Adipocyte (in vitro differentiated cells): ENCODE measurements around the gene DNAI1.
A peak's percentile ranks its signal among the peaks of the same experiment; 100 is the strongest.

ENCODE experiments used
- DNase-seq: peaks from one replicate; pipeline ENCODE4 v3.0.0-alpha.2; 2015; ENCODE audit warnings: low read depth
- H3K27me3 ChIP-seq: replicated peaks from 2 replicates; pipeline ENCODE4 v1.7.0; 2013; ENCODE audit warnings: mild to moderate bottlenecking, low read length, moderate library complexity; ENCODE audit not compliant: control insufficient read depth, insufficient read depth
- H3K36me3 ChIP-seq: 2 replicates; pipeline ENCODE4 v1.7.0; 2013; ENCODE audit warnings: low read length, mild to moderate bottlenecking, moderate library complexity; ENCODE audit not compliant: control insufficient read depth, insufficient read depth, severe bottlenecking
- H3K4me1 ChIP-seq: 2 replicates; pipeline ENCODE4 v1.7.0; 2013; ENCODE audit warnings: mild to moderate bottlenecking, low read length, moderate library complexity; ENCODE audit not compliant: control insufficient read depth, insufficient read depth
- H3K4me3 ChIP-seq: 2 replicates; pipeline ENCODE4 v1.7.0; 2013; ENCODE audit warnings: mild to moderate bottlenecking, low read length, moderate library complexity
- H3K9ac ChIP-seq: 2 replicates; pipeline ENCODE4 v1.7.0; 2013; ENCODE audit warnings: mild to moderate bottlenecking, low read length, moderate library complexity
- H3K9me3 ChIP-seq: 2 replicates; pipeline ENCODE4 v1.7.0; 2013; ENCODE audit warnings: mild to moderate bottlenecking, low read length, moderate library complexity; ENCODE audit not compliant: control insufficient read depth

Gene DNAI1

GRCh38 chr9:34458013-34458958 lies at the start of gene DNAI1, which contains the start of gene FAM219A:
Gene DNAI1 (plus strand): TSS chr9:34458805. CDS start chr9:34459006, 201 bp downstream.
Gene FAM219A (minus strand): TSS chr9:34458570. CDS start chr9:34458263, 307 bp downstream.
- Histone ChIP-seq H3K4me3 (peak within 1 kb of the TSS; percentile 93), H3K27me3 (no peaks in the 10 kb centered on the region), H3K4me1 (peaks cover 41% of the 10 kb centered on the region), H3K9me3 (no peaks in the 10 kb centered on the region), H3K36me3 (no peaks in the 10 kb centered on the region), H3K9ac (peak within 1 kb of the TSS; percentile 92)
- peak; percentile 100 for DNase-seq

- peaks cover under 1% of the 10 kb centered on the region for H3K4me1 ChIP-seq
- peaks cover 15% of the 10 kb centered on the region for H3K36me3 ChIP-seq
- no peaks in the 10 kb centered on the region for H3K27me3 ChIP-seq
- H3K9ac ChIP-seq: no peak overlapping the region
- no peak for DNase-seq
- H3K4me3 ChIP-seq: no peak overlapping the region
- no peaks in the 10 kb centered on the region for H3K9me3 ChIP-seq
Measured at GRCh38 chr9:34409154-34409553, 49.5 kb upstream of the DNAI1 start.

- DNase-seq: no peak
- Histone ChIP-seq H3K4me3 (no peak overlapping the region), H3K4me1 (no peaks in the 10 kb centered on the region), H3K36me3 (peaks cover 3% of the 10 kb centered on the region), H3K9me3 (no peaks in the 10 kb centered on the region), H3K9ac (no peak overlapping the region), H3K27me3 (no peaks in the 10 kb centered on the region)
Measured at GRCh38 chr9:34412336-34412735, 46.3 kb upstream of the DNAI1 start.

- no peaks in the 10 kb centered on the region for H3K9me3 ChIP-seq
- H3K36me3 ChIP-seq: peaks cover 8% of the 10 kb centered on the region
- H3K4me3 ChIP-seq: no peak overlapping the region
- H3K4me1 ChIP-seq: no peaks in the 10 kb centered on the region
- peak; percentile 64 for DNase-seq
- H3K9ac ChIP-seq: no peak overlapping the region
- no peaks in the 10 kb centered on the region for H3K27me3 ChIP-seq
Measured at GRCh38 chr9:34413231-34413852, 45.3 kb upstream of the DNAI1 start.

- Histone ChIP-seq H3K4me1 (no peaks in the 10 kb centered on the region), H3K27me3 (no peaks in the 10 kb centered on the region), H3K4me3 (no peak overlapping the region), H3K36me3 (peaks cover 22% of the 10 kb centered on the region), H3K9me3 (no peaks in the 10 kb centered on the region), H3K9ac (no peak overlapping the region)
- DNase-seq: no peak
Measured at GRCh38 chr9:34417734-34418133, 40.9 kb upstream of the DNAI1 start.

- Histone ChIP-seq H3K9ac (no peak overlapping the region), H3K27me3 (no peaks in the 10 kb centered on the region), H3K9me3 (no peaks in the 10 kb centered on the region), H3K36me3 (peaks cover 22% of the 10 kb centered on the region), H3K4me3 (no peak overlapping the region), H3K4me1 (no peaks in the 10 kb centered on the region)
- DNase-seq: no peak
Measured at GRCh38 chr9:34419716-34420504, 38.7 kb upstream of the DNAI1 start.

- no peak for DNase-seq
- Histone ChIP-seq H3K27me3 (no peaks in the 10 kb centered on the region), H3K4me1 (peaks cover 13% of the 10 kb centered on the region), H3K36me3 (peaks cover 15% of the 10 kb centered on the region), H3K4me3 (no peak overlapping the region), H3K9ac (no peak overlapping the region), H3K9me3 (no peaks in the 10 kb centered on the region)
Measured at GRCh38 chr9:34426347-34427074, 32.1 kb upstream of the DNAI1 start.

- H3K36me3 ChIP-seq: peaks cover 8% of the 10 kb centered on the region
- no peak overlapping the region for H3K4me3 ChIP-seq
- no peaks in the 10 kb centered on the region for H3K9me3 ChIP-seq
- H3K27me3 ChIP-seq: no peaks in the 10 kb centered on the region
- peaks cover 16% of the 10 kb centered on the region for H3K4me1 ChIP-seq
- no peak overlapping the region for H3K9ac ChIP-seq
- peak; percentile 29 for DNase-seq
Measured at GRCh38 chr9:34428325-34428958, 30.2 kb upstream of the DNAI1 start.

GRCh38 chr9:34430843-34431437 lies 27.7 kb upstream of the DNAI1 start:
- Histone ChIP-seq H3K4me3 (no peak overlapping the region), H3K27me3 (no peaks in the 10 kb centered on the region), H3K36me3 (peaks cover 8% of the 10 kb centered on the region), H3K9me3 (no peaks in the 10 kb centered on the region), H3K9ac (no peak overlapping the region), H3K4me1 (peaks cover 16% of the 10 kb centered on the region)
- DNase-seq: peak; percentile 72

DNA sequence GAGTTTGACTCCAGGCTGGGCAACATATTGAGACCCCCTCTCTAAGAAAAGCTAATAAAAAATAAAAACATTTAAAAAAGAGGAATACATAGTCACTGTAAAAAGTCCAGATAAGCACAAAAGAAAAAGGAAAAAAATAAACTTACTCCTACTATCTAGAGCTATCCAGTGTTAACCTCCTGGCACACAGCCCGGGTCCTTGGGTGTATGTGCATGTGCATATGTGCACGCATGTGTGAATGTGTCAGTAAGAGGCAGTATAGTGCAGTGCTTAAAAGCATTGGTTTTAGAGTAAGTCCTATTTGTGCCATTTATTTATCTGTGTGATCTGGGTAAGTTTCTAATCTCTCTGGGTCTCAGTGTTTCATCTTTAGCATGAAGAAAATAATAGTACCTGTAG lies 26.9 kb upstream of the DNAI1 start:
- peaks cover 8% of the 10 kb centered on the region for H3K36me3 ChIP-seq
- no peak overlapping the region for H3K9ac ChIP-seq
- DNase-seq: no peak
- no peaks in the 10 kb centered on the region for H3K27me3 ChIP-seq
- no peaks in the 10 kb centered on the region for H3K9me3 ChIP-seq
- no peak overlapping the region for H3K4me3 ChIP-seq
- peaks cover 16% of the 10 kb centered on the region for H3K4me1 ChIP-seq
